HG03175 (cell line): Measurements from ENCODE around the gene ITGB3.

ENCODE experiments used
- ATAC-seq: cut with Tn5 transposase; IDR thresholded peaks from one replicate; pipeline ENCODE4 v1.9.1; 2021; ENCODE audit warnings: mild to moderate bottlenecking, moderate library complexity; ENCODE audit not compliant: unreplicated experiment

Gene ITGB3

DNA sequence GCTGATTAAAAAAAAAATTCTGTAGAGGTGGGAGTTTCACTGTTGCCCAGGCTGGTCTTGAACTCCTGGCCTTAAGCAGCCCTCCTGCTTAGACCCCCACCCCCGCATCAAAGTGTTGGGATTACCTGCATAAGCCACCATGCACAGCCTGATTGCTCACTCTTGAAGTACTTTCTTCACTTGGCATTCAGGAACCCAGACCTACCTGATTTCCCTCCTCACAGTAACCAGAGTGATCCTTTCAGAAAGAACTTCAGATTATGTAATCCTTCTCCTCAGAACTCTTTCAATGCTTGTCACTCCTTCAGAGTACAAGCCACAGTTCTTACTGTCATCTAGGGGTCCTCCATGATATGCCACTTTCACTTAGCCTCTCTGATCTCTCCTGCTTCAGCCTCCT, 71.5 kb downstream of the ITGB3 start:
- ATAC-seq, result no peak

GRCh38 chr17:47330548-47330947, 76.9 kb downstream of the ITGB3 start:
- no peak for ATAC-seq

DNA sequence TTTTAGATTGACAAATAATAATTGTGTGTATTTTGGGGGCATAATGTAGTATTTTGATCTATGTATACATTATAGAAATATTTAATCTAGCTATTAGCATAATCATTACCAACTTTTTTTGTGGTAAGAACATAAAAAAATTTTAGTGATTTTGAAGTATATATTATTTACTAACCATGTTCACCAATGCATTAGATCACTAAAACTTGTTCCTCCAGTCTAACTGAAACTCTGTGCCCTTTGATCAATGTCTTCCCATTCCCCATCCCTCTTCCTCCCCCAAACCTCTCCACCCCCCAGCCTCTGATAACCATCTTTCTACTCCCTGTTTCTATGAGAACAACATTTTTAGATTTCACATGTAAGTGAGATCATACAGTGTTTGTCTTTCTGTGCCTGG, 78.7 kb downstream of the ITGB3 start:
- ATAC-seq, result no peak

GRCh38 chr17:47335101-47335936, 81.7 kb downstream of the ITGB3 start:
- ATAC-seq, result no peak

- ATAC-seq, result no peak
These were observed 84.4 kb downstream of the ITGB3 start for GRCh38 chr17:47338026-47338425.

GRCh38 chr17:47352848-47353247, 99.2 kb downstream of the ITGB3 start:
- ATAC-seq, result no peak

- ATAC-seq, result no peak
These were observed 105.0 kb downstream of the ITGB3 start for GRCh38 chr17:47358652-47359051.
